GM19468 (cell line): ENCODE data around the gene PCDH9.

Source experiments
- ATAC-seq: cut with Tn5 transposase; IDR thresholded peaks from one replicate; pipeline ENCODE4 v1.9.1; 2021; ENCODE audit warnings: mild to moderate bottlenecking, moderate library complexity, moderate number of reproducible peaks; ENCODE audit not compliant: unreplicated experiment; ENCODE audit errors: extremely low read depth

PCDH9 gene

DNA sequence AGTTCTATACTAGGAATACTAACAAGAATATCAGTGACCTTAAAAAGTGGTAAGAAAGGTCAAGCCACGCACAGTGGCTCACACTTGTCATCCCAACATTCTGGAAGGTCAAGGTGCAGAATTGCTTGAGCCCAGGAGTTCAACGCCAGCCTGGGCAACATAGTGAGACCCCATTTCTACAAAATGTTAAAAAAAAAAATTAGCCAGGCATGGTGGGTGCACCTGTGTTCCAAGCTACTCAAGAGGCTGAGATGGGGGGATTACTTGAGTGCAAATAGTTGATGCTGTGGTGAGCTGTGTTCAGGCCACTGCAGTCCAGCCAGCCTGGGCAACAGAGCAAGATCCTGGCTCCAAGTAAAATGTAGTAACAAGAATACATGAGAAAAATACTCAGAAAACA, 61.8 kb downstream of the PCDH9 start:
- ATAC-seq: no peak

DNA sequence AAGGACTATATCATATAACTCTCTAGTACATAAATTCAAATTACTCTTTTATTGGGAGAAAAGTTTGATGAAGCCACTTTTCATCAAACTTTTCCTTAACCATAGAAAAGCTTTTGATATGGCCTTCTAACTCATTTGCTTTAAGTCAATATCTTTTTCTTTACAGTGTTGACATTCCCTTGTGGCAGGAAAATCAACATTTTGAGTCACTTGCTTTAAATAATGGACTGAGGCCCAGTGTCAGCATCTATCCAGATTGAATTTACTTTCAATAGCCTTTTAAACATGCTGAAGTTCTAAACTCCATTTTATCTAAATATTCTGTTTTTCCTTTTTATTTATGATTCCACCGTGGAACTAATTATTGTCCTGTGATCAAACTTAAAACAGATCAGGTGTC, 62.7 kb downstream of the PCDH9 start:
- ATAC-seq: no peak

GRCh38 chr13:67161176-67161575, 69.0 kb downstream of the PCDH9 start:
- no peak for ATAC-seq

GRCh38 chr13:67158903-67159302, 71.2 kb downstream of the PCDH9 start:
- no peak for ATAC-seq

- no peak for ATAC-seq
These were observed 73.4 kb downstream of the PCDH9 start for GRCh38 chr13:67156723-67157060.

GRCh38 chr13:67155898-67156722, 74.0 kb downstream of the PCDH9 start:
- ATAC-seq: no peak

DNA sequence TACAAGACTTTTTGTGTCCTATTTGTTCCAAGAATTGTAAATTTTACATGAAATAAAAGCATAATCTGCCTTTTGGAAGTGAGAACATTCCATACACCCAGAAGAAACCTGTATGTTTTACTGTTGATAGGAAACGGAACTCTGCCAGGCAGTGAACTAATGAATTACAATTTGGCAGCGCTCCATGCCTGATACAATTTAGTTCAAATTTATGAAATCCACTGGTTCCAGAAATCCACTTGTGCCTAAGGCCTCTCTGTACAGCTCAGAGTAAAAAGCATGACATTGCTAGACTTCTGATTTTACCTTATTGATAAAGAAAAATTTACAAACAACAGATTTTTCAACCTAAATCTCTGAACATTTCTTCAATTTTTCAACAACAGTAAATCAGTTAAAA, 78.1 kb downstream of the PCDH9 start:
- no peak for ATAC-seq

DNA sequence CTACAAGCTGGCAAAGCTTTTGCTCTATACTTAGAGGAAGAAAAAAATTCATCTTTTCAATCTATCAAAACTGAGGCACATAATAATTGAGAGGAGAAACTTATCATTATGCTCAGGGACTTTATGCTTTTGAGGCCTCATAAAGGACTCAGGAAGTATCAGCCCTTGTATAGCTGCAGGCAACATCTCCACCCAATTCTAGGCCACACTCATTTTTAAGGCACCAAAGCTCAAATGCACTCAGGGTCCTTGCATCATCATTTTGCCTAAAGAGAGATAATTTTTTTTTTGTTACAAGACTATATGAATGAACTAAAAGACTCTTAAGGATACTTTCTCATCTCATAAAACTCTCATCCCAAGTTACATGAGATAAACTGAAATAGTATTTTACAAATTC, 78.5 kb downstream of the PCDH9 start:
- ATAC-seq: no peak

DNA sequence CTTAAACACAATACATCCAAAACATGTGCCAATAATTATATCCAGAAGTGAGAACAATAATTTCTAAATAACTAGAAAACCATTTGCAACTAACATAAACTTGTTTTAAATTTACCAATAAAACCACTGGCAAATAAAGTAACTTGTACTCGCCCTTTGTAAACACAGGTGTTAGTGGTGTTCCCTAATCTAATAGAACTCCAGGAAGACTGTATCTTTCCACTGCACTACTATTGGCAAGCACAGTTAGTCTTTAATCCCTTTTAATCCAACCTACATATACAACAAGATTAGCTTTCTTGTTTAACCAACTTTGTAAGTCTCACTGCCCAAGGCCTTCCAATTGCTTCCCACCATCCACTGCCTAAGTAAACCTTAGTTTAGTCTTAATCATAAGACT, 79.5 kb downstream of the PCDH9 start:
- no peak for ATAC-seq

DNA sequence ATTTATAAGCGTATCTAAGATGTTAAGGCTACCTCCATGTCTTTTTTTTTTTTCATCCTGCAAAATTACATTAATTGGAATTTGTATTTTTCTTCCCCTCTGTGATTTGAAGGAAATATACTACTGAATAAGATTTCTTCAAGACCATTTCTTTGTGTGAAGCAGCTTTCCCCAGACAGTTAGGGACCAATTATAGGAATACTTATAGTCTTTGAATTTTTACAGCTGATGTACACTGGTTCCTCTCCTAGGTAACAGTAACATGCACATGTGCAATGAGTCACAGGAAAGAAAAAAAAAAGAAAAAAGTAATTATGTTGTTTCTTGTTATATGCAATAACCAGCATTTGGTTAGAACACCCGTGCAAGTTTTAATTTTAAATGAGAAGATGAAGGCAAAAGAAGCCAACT, 82.0 kb downstream of the PCDH9 start:
- no peak for ATAC-seq

GRCh38 chr13:67147342-67148133, 82.6 kb downstream of the PCDH9 start:
- ATAC-seq: no peak

DNA sequence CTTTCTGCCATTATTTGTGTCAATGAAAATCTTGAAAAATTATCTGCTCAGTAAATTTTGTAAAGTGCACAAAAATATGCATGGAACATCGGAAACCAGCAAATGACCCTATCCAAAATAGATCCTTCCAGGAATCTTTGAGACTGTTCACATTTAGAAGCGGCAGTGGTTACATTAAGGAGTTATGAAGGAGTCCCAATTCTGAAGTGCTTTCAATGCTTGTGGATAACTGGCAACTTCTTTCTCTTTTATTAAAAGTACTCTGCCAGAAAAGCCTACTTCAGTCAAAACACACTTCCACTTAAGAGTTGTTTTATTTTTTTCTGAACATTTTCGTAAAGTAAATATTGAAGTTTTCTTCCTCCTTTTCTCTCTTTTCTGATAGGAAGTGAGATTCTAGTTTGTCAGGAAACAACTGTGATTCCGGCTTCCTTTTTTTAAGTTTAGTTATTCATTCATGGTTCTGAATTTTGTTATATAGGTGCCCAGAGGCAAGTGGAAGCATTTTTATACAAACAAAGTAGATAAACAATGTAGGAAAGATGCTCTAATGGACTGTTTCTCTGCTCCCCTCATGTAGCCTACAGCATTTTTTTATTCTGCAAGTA, 83.5 kb downstream of the PCDH9 start:
- no peak for ATAC-seq

DNA sequence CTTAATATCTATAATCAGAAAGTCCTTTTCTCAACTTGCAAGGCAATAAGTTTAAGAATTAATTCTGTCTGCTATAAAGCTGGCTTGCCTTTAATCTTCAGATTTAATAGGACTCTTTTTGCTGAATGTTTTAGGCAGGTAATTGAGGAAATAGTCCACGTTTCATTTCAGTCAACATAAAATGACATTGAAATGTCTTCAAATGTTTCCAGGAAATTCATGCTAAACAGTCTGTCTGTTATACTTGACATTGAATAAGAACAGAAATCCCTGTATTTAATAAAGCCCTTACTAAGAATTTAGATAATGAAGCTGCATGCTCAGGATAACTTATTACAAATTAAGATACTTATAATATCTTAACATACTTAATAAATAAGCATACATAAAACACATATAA, 84.2 kb downstream of the PCDH9 start:
- no peak for ATAC-seq

GRCh38 chr13:67143544-67144115, 86.5 kb downstream of the PCDH9 start:
- no peak for ATAC-seq

DNA sequence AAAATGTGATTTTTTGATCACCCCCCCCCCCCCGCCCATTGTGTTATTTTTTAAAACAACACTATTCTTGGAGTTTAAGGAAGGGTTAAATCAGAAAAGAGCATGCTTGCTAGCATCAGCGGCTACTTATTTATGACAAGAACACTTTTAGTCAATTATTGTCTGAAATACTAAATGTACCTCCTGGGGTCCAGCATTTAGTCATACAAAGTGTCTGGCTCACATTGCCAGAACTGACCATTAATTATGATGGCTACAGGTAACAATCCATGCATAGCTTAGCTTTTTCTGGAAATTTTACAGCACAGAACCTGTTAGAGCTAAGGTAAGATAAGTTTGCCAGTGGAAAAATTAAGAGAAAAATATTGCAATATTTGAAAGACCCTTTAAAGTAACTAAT, 90.1 kb downstream of the PCDH9 start:
- no peak for ATAC-seq

GRCh38 chr13:67139551-67139950, 90.6 kb downstream of the PCDH9 start:
- ATAC-seq: no peak

GRCh38 chr13:67138970-67139369, 91.2 kb downstream of the PCDH9 start:
- ATAC-seq: no peak

- ATAC-seq: no peak
These were observed 92.9 kb downstream of the PCDH9 start for GRCh38 chr13:67137044-67137735.

DNA sequence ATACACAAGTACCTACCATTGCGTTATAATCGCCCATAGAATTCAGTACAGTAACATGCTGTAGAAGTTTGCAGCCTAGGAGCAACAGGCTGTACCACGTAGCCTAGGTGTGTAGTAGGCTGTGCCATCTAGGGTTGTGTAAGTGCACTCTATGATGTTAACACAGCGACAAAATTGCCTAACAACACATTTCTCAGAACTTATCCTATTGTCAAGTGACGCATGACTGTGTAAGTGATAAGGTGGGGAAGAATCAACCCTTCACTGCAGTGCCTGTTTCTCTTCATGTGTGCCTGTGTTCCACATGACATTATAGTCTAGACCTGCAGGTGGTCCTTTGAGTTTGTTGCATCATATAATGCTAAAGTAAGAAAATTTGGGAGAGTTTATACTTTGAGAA, 94.0 kb downstream of the PCDH9 start:
- no peak for ATAC-seq

DNA sequence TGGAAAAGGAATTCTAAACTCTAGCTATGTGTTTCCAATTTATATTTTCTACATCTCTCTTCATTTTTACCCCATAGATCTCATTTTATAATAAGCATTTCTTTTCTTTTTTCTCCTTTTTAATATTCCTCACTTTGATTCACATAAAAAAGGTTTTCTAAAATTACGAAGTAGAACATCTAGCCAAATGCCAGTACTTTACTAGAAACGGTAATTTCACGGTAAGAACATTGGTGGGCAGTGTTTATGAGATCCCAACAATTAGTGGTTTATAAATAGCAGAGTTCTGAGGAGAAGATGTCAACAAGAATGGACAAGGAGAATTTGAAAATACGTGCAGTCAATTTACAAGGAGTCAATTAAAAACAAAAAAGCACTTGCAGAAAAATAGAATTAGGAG, 94.8 kb downstream of the PCDH9 start:
- no peak for ATAC-seq
